LHCN-M2 (cell line): ENCODE results near the gene BLM. TPM values are rescaled to one million over a fixed set of nuclear protein-coding genes. Genes with fewer than 3 reads are reported as not detected.
"Not testable (repeated sequence)": the region's sequence is repeated elsewhere in the genome, so short reads cannot be mapped to it uniquely, and the experiment has no call there.

Experiments used
- DNase-seq: peaks from one replicate; pipeline ENCODE4 v3.0.0-alpha.2; 2012; ENCODE audit warnings: low read depth
- total RNA-seq: library from RNA; depleted of rRNA; stranded (reverse); fragments of >200 nt; gene quantifications from 2 replicates; pipeline ENCODE4 v1.2.3, GENCODE V29; 2014

BLM gene
- total RNA-seq, 1 experiment from 2014 or later = 14.9 TPM

DNA sequence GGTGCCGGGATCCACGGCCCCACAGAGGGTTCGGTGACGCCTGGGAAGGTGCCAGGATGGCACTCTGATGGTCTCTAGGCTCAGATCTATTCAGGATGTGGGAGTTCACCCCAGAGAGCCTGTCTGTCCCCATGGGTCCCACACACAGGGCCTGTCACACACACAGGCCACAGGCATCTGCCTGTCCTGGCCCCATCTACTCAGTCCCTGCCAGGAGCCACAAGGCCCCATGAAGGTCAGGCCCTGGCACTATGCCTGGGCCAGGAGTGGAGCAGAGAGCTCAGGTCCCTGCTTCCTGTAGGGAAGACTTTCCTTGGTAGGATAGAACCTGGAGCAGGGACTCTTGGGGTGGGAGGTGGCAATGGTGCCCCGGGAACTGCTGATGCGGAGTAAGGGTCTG lies 102.2 kb downstream of the BLM start:
- no peak for DNase-seq

DNA sequence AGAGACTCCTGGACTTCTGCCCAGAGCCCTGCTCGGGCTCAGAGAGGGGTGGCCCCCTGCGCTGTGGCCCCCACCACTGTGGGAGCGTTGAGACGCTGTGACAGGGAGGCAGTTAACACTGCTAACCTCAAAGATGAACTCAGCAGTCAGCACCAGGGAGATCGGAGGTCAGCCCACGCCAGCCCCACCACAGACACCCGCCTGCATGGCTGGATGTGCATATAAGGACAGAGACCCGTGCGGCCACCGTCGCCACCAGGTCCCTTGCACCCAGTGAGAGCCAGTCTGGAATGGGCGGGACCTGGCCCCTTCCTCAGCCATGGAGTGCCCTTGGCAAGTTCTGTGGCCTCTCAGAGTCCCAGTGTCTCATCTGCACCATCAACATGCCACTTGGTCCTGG lies 102.7 kb downstream of the BLM start:
- DNase-seq = no peak

DNA sequence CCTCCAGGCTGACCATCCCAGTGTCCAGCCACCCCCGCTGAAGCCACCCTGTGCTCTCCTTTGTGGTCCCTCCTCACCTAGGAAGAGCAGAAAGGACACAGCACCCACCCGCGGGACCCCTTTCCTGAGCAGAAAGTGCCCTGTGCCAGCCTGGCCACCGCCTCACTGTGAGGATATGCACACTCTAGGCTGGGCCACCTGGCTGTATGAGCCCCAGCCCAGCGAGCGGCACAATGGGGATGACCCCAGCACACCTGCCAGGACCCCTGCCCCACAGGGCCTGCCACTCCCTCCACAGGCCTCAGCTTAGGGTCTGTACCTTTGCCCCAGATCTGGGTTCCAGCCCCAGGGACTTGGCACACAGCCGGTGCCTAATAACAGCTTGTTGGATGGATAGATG lies 103.3 kb downstream of the BLM start:
- DNase-seq = no peak

DNA sequence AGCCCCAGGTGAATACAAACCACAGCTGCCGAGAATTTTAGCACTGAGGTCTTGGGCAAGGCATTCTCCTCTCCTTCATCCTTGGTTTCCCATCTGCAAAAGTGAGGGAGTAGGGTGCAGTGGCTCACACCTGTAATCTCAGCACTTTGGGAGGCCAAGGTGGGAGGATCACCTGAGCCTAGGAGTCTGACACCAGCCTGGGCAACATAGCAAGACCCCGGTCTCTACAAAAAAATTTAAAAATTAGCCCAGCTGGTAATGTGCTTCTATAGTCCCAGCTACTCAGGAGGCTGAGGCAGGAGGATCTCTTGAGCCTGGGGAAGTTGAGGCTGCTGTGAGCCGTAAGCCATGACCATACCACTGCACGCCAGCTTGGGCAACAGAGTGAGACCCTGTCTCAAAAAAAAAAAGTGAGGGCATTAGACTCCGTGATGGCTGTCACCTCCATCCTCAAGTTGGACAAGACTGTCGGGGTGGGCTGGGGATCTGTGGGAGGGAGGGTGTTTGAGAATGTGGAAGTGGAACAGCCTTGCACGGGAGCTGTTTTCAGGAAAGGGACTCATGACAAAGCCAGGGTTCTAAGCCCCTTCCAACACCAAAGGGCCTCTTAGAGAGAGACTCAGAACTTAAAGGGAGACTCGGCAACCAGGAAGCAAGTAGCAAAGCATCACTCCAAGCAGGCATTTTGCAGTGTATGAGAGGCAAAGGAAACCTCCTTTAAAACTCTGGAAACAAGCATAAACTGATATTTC lies 105.2 kb downstream of the BLM start:
- no peak for DNase-seq

DNA sequence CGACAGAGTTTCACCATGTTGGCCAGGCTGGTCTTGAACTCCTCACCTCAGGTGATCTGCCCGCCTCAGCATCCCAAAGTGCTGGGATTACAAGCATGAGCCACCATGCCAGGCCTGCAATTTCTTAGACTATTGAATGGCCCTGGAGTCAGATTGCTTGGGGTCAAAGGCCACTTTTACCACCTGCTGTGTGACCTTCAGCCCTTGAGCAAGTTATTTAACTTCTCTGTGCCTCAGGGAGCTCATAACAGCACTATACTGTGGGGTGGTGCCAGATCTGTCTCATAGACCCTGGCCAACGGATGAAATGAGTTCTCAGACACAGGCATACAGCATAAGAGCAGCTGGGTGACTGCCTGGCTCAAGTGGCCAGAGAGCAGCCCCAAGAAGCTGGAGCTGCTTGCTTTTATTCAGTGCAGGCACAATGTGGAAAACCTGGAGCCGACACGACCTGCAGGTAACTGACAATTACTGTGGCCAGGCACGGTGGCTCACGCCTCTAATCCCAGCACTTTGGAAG lies 106.4 kb downstream of the BLM start:
- DNase-seq = no peak

DNA sequence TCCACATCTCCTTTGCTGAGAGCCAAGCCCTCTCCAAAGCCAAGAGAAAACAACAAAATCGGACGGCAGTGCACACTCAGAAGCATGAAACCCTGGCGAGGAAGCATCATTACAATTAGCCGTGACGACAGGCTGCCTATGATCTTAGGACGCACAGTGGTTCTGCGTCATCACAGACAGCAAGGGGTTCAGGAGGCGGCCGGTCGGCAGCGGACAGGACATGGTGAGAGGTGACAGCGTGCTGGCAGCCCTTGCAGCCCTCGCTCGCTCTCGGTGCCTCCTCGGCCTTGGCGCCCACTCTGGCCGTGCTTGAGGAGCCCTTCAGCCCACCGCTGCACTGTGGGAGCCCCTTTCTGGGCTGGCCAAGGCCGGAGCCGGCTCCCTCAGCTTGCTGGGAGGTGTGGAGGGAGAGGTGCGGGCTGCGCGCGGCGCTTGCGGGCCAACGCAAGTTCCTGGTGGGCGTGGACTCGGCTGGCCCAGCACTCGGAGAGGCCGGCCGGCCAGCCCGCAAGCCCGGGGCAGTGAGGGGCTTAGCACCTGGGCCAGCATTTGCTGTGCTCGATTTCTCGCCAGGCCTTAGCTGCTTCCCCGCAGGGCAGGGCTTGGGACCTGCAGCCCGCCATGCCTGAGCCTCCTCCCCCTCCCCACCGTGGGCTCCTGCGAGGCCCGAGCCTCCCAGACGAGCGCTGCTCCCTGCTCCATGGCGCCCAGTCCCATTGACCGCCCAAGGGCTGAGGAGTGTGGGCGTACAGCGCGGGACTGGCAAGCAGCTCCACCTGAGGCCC lies 108.2 kb downstream of the BLM start:
- DNase-seq = not testable (repeated sequence)

DNA sequence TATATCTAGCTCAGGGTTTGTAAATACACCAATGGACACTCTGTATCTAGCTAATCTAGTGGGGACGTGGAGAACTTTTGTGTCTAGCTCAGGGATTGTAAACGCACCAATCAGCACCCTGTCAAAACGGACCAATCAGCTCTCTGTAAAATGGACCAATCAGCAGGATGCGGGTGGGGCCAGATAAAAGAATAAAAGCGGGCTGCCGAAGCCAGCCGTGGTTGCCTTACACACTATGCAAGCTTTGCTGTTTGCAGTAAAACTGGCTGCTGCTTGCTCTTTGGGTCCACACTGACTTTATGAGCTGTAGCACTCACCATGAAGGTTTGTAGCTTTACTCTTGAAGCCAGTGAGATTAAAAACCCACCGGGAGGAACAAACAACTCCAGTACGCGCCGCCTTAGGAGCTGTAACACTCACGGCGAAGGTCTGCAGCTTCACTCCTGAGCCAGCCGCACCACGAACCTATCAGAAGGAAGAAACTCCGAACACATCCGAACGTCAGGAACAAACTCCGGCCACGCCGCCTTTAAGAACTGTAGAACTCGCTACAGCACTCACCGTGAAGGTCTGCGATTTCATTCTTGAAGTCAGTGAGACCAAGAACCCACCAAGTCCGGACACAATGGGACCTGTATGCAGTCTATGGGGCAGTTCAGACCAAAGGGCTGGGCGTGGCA lies 109.2 kb downstream of the BLM start:
- DNase-seq = not testable (repeated sequence)

DNA sequence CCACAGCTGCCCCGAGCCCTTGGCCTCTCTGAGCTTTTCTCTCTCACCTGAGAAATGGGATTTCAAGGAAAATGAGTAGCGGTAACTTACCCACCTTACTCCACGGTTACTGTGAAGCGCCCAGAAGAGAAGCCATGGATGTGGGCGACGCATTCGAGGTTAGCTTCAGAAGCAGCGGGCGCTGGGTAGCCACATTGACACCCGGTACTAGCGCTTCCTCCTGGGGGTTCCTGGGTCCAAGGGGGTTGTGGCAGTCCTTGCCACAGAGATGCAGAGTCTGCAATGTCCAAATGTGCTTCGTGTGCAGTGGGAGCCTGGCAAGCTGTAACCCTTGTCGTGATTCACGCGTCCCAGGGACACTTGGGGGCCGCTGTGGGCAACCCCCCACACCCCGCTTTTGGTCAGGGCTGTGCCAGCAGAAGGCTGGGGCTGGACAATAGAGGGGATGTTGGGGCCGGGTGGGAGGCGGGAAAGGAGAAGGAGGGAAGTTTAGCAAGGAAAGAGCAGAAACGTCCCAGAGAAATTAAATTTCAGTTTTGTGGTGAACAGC lies 109.8 kb downstream of the BLM start:
- DNase-seq = no peak

DNA sequence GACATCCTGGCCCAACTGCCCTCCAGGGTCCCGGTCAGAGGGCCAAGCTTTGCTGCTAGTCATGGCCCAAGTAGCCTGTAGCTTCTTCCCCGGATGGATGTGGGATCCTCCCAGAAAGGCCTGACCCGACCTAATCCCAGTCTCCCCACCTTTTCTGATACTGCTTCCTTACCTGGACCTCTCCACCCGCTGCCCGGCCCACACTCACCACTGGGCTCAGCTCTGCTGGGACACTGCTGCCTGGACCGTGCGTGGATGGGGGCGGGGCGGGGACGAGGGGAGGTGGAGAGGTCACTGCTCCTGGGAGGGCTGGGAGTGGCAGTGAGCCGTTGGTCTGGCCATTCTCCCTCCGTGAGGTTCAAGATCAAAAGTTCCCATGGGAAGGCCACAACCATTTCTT lies 111.0 kb downstream of the BLM start:
- no peak for DNase-seq

DNA sequence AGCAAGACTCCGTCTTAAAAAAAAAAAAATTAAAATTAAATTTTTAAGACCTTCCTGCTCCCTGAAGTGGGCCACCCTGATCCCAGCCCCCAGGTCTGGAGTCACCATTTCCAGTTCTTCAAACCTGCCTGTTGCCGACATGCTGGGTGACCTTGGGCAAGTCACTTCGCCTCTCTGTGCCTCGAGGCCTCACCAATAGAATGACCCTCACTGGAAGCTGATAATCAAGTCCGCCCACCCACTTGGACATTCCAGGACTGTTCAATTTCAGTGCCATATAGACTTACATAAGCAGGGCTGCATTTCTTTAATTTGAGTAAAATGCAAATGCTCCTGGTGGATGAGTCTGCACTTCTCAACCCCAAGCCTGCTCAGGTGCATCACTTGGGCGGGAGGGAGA lies 112.0 kb downstream of the BLM start:
- DNase-seq = no peak

DNA sequence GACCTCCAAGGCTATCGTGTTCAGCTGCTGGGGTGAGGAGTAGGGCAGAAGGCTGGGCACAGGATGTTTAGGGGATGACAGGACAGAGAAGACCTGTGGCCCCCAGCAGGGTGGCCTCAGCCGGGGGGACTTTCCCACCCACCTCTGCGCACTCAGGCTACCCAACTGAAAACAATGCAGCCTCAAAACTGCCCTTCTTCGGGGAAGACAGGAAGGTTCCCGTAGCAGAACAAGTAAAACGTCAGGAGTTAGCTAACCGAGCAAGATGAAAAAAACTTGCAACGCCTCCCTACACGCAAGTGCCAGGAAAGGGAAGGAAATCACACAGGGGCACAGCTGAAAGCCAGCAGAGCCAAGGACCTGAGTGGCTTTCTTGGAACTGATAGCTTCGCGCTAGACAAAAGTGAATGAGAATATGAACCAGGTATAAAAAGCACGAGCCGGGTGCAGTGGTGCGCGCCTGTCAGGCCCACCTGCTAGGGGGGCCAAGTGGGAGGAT lies 112.8 kb downstream of the BLM start:
- no peak for DNase-seq

DNA sequence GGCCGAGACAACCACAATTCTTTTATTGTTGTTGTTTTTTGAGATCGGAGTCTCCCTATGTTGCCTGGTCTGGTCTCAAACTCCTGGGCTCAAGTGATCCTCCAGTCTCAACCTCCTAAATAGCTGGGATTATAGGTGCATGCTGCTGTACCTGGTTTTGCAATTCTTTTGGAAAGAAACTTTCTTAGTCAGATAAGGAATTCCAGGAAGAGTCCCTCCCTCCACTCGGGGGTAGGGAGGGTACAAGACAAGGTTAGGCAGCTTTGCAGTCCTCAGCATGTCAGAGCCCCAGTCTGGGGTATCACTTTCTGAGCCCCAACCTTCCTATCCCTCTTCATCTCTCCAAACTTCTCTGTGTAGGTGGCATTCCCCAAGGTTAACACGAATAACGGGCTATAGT lies 117.5 kb downstream of the BLM start:
- no peak for DNase-seq

DNA sequence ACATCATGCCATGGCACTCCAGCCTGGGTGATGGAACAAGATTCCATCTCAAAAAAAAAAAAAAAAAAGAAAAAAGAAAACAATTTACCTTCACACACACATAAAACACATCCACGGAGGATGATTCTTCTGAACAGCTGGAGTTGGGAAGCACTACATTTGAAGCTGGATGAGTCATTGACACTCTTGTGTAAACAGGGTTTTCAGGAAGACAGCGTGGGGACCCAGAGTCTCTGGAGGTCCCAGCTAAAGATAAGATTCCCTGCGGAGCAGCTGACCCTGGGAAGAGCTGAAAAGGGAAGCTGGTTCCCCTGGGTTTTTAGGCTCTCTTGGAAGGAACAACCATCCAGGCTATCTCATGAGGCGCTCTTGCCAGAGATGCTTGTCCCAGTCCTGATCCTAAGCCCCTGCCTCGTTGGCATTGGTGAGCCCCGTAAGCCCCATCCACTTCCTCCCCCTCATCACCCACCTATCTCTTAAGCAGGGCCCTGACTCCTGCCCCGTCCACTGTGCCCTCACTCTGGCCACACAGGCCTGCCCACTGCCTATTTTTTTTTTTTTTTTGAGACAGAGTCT lies 119.2 kb downstream of the BLM start:
- peak; percentile 93 for DNase-seq

DNA sequence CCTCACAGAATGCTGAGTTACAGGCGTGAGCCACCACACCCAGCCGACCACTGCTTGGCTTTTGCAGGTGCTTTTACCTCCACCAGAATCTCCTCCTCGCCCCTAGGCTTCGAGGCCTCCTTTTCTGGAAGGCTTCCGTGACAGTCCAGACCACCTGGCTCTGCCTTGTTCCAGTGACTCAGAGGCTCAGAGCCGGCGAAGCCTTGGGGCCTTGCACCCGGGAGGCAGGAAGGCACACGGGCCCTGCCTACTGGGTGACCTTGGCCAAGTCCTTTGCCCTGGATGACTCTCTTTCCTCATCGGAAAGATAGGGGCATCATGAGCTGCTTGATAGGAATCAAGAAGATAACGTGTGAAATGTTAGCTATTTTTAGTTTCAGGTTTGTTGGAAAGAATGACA lies 119.9 kb downstream of the BLM start:
- DNase-seq = no peak

DNA sequence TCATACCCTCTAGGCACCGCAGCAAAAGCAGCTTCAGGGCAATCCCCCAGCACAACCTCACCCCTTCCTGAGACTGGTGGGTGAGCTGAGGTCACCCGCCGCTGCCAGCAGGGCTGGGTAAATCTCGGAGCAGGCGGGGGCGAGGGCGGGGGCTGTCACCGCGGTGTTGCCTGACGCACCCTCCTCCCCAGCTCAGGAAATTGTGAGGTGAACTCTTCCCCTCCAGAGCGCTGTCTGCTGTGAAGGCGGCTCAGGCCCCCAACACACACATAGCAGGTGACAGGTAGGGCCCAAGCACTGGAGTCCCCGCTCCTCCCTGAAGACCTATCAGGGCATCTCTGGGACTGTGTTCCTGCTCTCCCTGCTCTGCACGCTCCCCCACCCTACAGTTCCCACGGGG lies 121.0 kb downstream of the BLM start:
- DNase-seq = no peak

DNA sequence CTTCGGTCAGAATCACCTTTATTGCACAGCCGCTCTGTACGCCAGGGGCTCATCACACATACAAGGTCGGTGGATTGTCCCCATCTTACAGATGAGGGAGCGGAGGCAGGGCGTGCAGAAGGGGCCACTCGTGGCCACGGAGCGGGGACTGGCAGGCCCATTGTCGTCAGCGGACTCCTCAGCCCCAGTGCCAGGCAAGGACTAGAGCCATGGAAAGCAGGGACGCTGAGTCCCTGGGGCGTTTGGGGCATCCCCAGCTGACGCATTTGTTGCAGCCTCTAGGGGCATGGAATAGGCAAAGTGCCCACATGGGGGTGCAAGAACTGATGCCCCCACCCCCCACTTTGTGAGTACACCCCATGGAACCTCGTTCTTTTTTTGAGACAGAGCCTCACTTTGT lies 121.4 kb downstream of the BLM start:
- DNase-seq = no peak

DNA sequence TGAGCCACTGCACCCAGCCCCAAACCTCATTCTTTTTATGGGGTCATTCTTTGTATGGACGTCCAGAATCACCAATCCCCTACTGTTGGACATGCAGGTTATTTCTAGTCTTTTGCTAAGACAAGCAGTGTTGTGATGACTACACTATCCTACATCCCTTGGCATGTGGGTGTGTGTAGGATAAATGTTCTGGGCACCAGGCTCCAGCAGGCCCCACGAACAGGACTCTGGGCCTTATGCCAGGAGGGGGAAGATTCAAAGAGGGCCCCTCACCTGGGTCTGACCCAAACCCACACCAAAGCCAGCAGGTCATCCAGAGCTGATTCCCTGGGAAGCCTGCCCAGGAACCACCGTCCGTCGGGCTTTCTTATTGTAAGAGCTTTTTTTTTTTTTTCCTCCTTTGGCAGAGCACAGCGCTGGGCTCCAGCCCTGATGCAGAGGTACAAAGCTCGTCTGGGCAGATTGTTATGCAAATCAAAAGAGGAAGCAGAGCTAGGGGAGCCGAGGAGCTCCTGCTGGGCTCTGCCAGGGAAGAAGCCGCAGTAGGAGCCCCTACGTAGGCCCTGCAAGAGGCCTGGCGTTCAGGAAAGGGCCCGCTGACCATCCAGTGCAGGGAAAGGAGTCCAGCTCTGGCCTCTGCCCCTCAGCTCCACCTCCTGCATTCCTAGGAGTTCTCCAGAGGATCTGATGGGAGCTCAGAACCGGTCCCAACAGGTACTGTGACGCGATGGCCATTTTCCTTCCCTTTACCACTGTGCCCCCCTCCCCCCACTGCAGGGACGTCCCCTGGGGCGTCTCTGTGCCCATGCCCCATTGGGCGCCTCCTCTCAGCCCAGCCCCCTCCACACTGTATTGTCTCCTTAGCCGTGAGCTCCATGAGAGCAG lies 122.3 kb downstream of the BLM start:
- DNase-seq = no peak

DNA sequence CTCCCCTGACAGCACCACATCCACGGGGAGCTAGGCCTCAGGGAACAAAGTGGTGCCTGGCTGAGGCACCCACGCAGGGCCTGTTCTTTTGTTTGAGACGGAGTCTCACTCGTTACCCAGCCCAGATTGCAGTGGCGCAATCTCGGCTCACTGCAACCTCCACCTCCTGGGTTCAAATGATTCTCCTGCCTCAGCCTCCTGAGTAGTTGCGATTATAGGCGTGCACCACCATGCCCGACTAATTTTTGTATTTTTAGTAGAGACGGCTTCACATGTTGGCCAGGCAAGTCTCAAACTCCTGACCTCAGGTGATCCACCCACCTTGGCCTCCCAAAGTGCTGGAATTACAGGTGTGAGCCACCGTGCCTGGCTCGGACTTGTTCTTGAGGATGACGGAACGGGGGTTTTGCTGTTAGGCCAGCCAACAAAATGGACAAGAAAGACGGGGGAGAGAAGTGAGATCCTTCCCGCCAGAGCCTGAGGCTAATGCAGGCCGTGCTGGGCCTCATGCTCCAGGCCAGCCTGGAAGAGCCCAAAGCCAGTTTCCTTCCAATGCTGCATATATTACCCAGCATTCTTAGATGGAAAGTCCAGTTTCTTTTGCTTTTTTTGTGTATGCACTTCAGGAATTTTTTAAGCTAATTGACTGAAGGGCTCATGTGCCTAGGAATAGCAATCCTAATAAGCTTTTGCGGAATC lies 123.2 kb downstream of the BLM start:
- no peak for DNase-seq

DNA sequence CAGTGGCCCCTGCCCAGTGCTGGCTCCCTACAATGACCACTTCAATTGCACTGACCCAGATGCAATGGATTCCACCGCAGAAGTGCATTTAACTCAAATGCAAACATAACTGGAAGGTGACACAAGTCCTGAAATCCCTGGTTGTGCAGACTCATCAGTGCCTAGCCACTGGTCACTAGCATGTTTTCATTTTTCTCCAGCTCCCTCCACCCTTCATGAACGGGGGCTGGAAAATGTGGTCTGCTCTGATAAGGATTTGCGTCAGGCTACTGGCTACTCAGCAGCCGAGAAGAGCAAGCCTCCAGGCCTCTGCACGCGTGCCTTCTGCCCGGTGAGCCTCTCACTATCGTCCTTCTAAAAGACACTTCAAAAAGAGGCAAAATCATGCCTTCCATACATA lies 123.8 kb downstream of the BLM start:
- no peak for DNase-seq

DNA sequence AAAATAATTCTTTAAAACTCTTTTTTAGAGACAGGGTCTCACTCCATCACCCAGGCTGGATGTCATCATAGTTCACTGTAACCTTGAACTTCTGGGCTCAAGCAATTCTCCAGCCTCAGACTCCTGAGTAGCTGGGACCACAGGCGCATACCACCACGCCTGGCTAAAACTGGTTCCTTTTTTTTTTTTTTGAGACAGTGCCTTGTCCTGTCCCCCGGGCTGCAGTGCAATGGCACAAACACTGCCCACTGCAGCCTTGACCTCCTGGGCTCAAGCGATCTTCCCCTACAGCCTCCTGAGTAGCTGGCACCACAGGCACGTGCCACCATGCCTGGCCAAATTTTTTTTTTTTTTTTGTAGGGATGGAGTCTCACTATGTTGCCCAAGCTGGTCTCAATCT lies 127.5 kb downstream of the BLM start:
- DNase-seq = no peak
